ENCODE results near the gene ALK.

The ALK gene

DNA sequence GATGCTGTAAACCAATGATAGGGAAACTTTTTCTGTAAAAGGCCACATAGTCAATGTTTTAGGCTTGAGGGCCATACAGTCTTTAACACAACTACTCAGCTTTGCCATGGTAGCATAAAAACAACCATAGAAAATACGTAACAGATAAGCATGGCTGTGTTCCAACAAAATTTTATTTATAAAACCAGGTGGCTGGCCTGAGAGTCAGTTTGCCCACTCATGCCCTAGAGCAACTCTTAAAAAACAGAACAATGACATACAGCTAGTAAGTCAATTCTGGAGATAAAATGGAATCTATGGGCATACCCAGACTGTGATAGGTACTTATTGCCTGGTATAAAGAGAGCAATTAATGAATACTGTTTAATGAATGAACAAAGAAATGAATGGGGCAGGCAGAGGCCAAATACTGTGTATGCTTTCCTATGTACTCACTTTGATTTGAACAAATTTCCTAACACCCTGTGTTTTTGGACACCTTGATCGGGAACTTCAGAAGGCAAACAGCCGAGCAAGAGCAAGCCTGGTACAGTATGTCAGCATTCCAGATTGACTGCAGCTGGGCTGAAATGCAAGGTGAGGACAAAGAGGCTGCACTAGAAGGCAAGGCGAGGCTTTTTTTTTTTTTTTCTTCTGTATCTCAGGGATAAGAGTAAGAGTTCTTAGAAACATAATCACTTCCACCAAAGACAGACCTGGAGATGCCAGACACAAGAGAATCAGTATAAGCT lies 490.8 kb downstream of the ALK start:
- no peak overlapping the region for H3K4me3 ChIP-seq
- no peak overlapping the region for H3K27ac ChIP-seq
- no peak for DNase-seq (ENCODE audit: low spot score)
- no peak for TF ChIP-seq CTCF (IDR thresholded peaks at IDR 0.05)

DNA sequence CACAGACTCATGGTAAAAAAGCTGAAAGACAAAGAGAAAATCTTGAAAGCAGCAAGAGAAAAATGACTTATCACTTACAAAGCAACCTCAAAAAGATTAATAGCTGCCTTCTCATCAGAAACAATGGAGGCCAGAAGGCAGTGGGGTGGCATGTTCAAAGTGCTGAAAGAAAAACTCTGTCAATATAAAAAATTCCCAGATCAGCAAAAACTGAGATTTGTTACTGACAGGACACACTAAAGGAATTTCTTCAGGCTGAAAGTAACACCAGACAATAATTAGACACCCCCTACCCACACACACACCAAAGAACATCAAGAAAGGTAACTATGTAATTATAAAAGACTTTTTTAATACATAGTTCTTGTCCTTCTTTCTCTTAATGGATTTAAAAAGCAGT lies 495.0 kb downstream of the ALK start:
- DNase-seq (ENCODE audit: low spot score) = no peak
- no peak overlapping the region for H3K27ac ChIP-seq
- no peak for TF ChIP-seq CTCF (IDR thresholded peaks at IDR 0.05)
- H3K4me3 ChIP-seq = no peak overlapping the region

DNA sequence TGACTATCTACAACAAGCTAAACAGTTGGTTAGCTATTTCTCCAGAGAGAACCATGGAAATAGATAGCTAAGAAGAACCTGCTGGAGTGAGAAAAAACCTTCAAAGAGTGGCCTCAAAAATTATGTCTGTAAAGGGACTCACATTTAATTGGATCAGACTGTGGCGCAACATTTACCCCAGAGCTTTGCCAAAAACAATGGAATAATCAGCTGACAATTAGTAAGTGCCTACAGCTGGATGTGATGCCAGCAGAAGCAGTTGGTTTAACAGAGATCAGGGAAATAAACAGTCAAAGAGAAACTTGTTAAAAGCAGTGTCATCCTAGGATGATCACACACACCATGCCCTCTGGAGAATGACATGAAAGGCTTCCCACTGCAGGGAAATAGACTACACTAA lies 495.5 kb downstream of the ALK start:
- Histone ChIP-seq H3K27ac (no peak overlapping the region), H3K4me3 (no peak overlapping the region)
- no peak for DNase-seq (ENCODE audit: low spot score)
- TF ChIP-seq CTCF (IDR thresholded peaks at IDR 0.05) = no peak

GRCh38 chr2:29423061-29423666 lies 498.2 kb downstream of the ALK start:
- no peak for TF ChIP-seq CTCF (IDR thresholded peaks at IDR 0.05)
- no peak for DNase-seq (ENCODE audit: low spot score)
- no peak overlapping the region for H3K27ac ChIP-seq
- H3K4me3 ChIP-seq = no peak overlapping the region

DNA sequence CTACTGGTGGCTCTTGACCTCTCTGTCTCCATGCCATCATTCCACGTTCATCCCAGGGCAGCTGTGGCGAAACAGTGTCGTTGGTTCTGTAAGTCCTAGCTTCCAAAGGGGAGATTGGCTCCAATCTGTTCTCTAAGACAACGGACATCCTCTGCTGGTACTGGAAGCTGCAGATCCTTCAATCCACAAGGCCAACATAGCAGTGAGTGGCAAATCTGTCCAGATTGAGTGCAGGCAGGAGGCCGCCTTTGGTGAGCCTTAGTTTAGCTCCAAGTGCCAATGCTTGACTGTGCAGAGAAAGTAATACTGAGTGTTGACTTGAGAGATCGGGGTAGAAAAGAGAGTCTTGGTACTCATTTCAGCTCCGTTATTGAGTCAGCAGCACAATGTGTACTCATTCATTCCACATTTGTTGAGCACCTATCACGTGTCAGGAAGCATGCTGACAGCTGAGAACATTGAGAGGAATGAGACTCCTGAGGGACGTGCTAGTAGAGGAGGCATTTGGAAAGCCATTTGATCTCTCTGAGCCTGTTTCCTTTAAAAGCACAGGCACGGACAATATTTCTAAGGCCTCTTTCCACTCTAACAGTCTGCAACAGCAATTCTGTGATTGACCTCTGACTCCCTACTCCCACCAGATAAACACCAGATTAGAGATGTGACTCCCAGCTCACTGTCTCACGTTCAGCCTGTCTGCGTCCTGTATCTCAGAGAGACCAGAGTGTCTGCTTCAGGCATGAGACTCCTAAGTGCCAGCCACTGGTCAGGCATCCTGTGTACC lies 500.2 kb downstream of the ALK start:
- DNase-seq (ENCODE audit: low spot score) = no peak

DNA sequence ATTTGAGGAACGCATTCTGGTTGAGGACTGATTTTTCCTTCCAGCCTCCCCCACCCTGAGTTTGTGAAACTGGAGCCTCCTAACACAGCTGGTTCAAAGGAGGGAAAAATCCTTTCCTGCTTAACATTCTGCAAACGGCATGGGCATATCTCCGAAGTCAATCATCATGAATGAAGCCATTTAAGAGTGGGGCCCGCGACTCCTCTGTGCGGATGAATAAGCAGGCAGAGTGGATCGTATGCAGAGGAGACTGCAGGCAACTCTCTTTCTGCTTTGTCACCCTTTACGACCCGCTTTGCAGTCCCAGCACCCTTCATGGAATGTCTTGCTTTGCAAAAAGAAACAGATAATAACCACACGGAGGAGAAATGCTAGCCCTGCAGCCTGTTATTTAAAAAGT lies 500.9 kb downstream of the ALK start:
- H3K4me3 ChIP-seq = no peak overlapping the region
- no peak for DNase-seq (ENCODE audit: low spot score)
- TF ChIP-seq CTCF (IDR thresholded peaks at IDR 0.05) = no peak
- no peak overlapping the region for H3K27ac ChIP-seq

More for the DNA sequence above, 500.2 kb downstream of the ALK start:
- H3K4me3 ChIP-seq = no peak overlapping the region
- no peak for TF ChIP-seq CTCF (IDR thresholded peaks at IDR 0.05)
- no peak overlapping the region for H3K27ac ChIP-seq
